H1 (cell line): ENCODE data around the gene OSTN. TPM values are rescaled to one million over a fixed set of nuclear protein-coding genes. Genes with fewer than 3 reads are reported as not detected.

Experiments
- CTCF ChIA-PET: fragments of 300-600 bp; sonication (Branson Sonifier 250); formaldehyde crosslinking; loops from one replicate; lab custom pipeline; 2021; ENCODE audit not compliant: partially characterized antibody; lab: Charles Lee
- POLR2A ChIA-PET: fragments of 300-600 bp; sonication (Branson Sonifier 250); formaldehyde crosslinking; loops from one replicate; lab custom pipeline; 2021; ENCODE audit warnings: inconsistent platforms; ENCODE audit not compliant: partially characterized antibody; lab: Charles Lee
- DNase-seq, 2 experiments: peaks; one replicate each; pipeline versions ENCODE4 v3.0.0 to v3.0.0-alpha.2; 2010 to 2022; ENCODE audit warnings: low spot score in 2 of 2, low read depth in 1 of 2, mixed read lengths in 1 of 2
- FAIRE-seq: peaks from 2 replicates; lab custom pipeline; 2011; peaks lifted over from hg19 to GRCh38; lab: Jason Lieb, UNC
- H2AFZ ChIP-seq: 2 replicates; pipeline ENCODE4 v1.8.1; 2012; ENCODE audit warnings: low read length, inconsistent platforms
- H2AK5ac ChIP-seq: 2 replicates; pipeline ENCODE4 v1.6.1; 2013; ENCODE audit warnings: low read depth, low read length
- H2BK120ac ChIP-seq: replicated peaks from 2 replicates; pipeline ENCODE3; 2013; ENCODE audit warnings: low read depth, low read length, inconsistent platforms
- H2BK12ac ChIP-seq: 2 replicates; pipeline ENCODE4 v1.6.1; 2013; ENCODE audit warnings: low read depth, low read length
- H2BK15ac ChIP-seq: 2 replicates; pipeline ENCODE4 v1.6.1; 2013; ENCODE audit warnings: low read length
- H2BK20ac ChIP-seq: 2 replicates; pipeline ENCODE4 v1.6.1; 2013; ENCODE audit warnings: low read length
- H2BK5ac ChIP-seq: 2 replicates; pipeline ENCODE4 v1.6.1; 2013; ENCODE audit warnings: low read depth, low read length
- H3K14ac ChIP-seq: 2 replicates; pipeline ENCODE4 v1.6.1; 2013; ENCODE audit warnings: inconsistent platforms; ENCODE audit not compliant: insufficient read length
- H3K18ac ChIP-seq: 2 replicates; pipeline ENCODE4 v1.6.1; 2013; ENCODE audit warnings: low read length; ENCODE audit errors: extremely low read depth
- H3K23ac ChIP-seq: 2 replicates; pipeline ENCODE4 v1.6.1; 2013; ENCODE audit warnings: inconsistent platforms; ENCODE audit not compliant: insufficient read length
- H3K23me2 ChIP-seq: 2 replicates; pipeline ENCODE4 v1.6.1; 2013; ENCODE audit warnings: low read depth, low read length
- H3K27ac ChIP-seq: 2 replicates; pipeline ENCODE4 v1.6.1; 2011; ENCODE audit warnings: low read depth, low read length, inconsistent platforms
- H3K27me3 ChIP-seq, 4 experiments: replicated peaks in 1 of 4; 1 replicate in 1 of 4; 2 replicates in 3 of 4; pipeline versions ENCODE4 v1.6.1 to v1.8.1; 2011 to 2013; ENCODE audit warnings: low read length in 3 of 4, mild to moderate bottlenecking in 3 of 4, inconsistent platforms in 2 of 4, mixed read lengths in 2 of 4, moderate library complexity in 1 of 4; ENCODE audit not compliant: control insufficient read depth in 3 of 4, insufficient read depth in 3 of 4; ENCODE audit errors: extremely low read depth in 1 of 4
- H3K36me3 ChIP-seq, 4 experiments: 2 replicates each; pipeline versions ENCODE4 v1.6.1 to v1.8.1; 2011 to 2013; ENCODE audit warnings: mild to moderate bottlenecking in 4 of 4, low read length in 3 of 4, moderate library complexity in 2 of 4, control low read depth in 1 of 4, inconsistent platforms in 1 of 4; ENCODE audit not compliant: insufficient read depth in 4 of 4, control insufficient read depth in 2 of 4
- H3K4ac ChIP-seq: replicated peaks from 2 replicates; pipeline ENCODE3; 2013; ENCODE audit warnings: low read length, low read depth, mixed read lengths, inconsistent platforms; ENCODE audit not compliant: insufficient read length
- H3K4me1 ChIP-seq, 4 experiments: replicated peaks in 1 of 4; 1 replicate in 1 of 4; 2 replicates in 3 of 4; pipeline versions ENCODE4 v1.6.1 to v1.8.1; 2011 to 2013; ENCODE audit warnings: low read length in 3 of 4, inconsistent platforms in 2 of 4, mixed read lengths in 1 of 4; ENCODE audit not compliant: insufficient read depth in 4 of 4, control insufficient read depth in 3 of 4
- H3K4me2 ChIP-seq, 2 experiments: 2 replicates each; pipeline versions ENCODE4 v1.6.1 to v1.8.1; 2011 to 2013; ENCODE audit warnings: low read depth in 2 of 2, low read length in 2 of 2, control low read depth in 1 of 2, inconsistent platforms in 1 of 2, mild to moderate bottlenecking in 1 of 2; ENCODE audit not compliant: insufficient read depth in 1 of 2
- H3K4me3 ChIP-seq, 4 experiments: fragments of 200-600, 300-600 bp in 1 of 4; sonication (generic), shearing (Covaris generic), sonication (Bioruptor Twin) in 1 of 4; 2 replicates each; pipeline versions ENCODE4 v1.5.1 to v1.8.1; 2011 to 2016; ENCODE audit warnings: low read length in 4 of 4, low read depth in 3 of 4, control low read depth in 2 of 4, inconsistent platforms in 2 of 4, mild to moderate bottlenecking in 2 of 4, mixed read lengths in 1 of 4, moderate library complexity in 1 of 4; ENCODE audit not compliant: insufficient read depth in 2 of 4; ENCODE audit errors: extremely low read depth in 1 of 4
- H3K56ac ChIP-seq: replicated peaks from 2 replicates; pipeline ENCODE3; 2013; ENCODE audit warnings: low read depth, mild to moderate bottlenecking, mixed read lengths, low read length, inconsistent platforms; ENCODE audit not compliant: insufficient read length
- H3K79me1 ChIP-seq: 2 replicates; pipeline ENCODE4 v1.6.1; 2013; ENCODE audit warnings: low read depth, low read length, control low read depth
- H3K79me2 ChIP-seq, 2 experiments: 2 replicates each; pipeline versions ENCODE4 v1.6.1 to v1.8.1; 2012 to 2013; ENCODE audit warnings: low read length in 2 of 2, mild to moderate bottlenecking in 2 of 2, inconsistent platforms in 1 of 2; ENCODE audit not compliant: insufficient read depth in 2 of 2, control insufficient read depth in 1 of 2
- H3K9ac ChIP-seq, 4 experiments: replicated peaks in 1 of 4; 1 replicate in 1 of 4; 2 replicates in 3 of 4; pipeline versions ENCODE4 v1.6.1 to v1.8.1; 2011 to 2013; ENCODE audit warnings: low read depth in 3 of 4, low read length in 3 of 4, control low read depth in 2 of 4, mild to moderate bottlenecking in 2 of 4, moderate library complexity in 2 of 4, inconsistent platforms in 1 of 4; ENCODE audit errors: extremely low read depth in 1 of 4
- H3K9me3 ChIP-seq, 2 experiments: 2 replicates each; pipeline versions ENCODE4 v1.6.1 to v1.8.1; 2012 to 2013; ENCODE audit warnings: mild to moderate bottlenecking in 2 of 2, moderate library complexity in 2 of 2, control low read depth in 1 of 2, inconsistent platforms in 1 of 2, low read depth in 1 of 2, low read length in 1 of 2, mixed read lengths in 1 of 2; ENCODE audit not compliant: insufficient read depth in 2 of 2
- H4K20me1 ChIP-seq, 2 experiments: replicated peaks in 1 of 2; 2 replicates each; pipeline versions ENCODE3 to v1.8.1; 2011 to 2013; ENCODE audit warnings: inconsistent platforms in 2 of 2, low read length in 2 of 2, mild to moderate bottlenecking in 1 of 2; ENCODE audit not compliant: insufficient read depth in 2 of 2, control insufficient read depth in 1 of 2
- H4K5ac ChIP-seq: 2 replicates; pipeline ENCODE4 v1.6.1; 2013; ENCODE audit warnings: low read length, low read depth, mixed read lengths, inconsistent platforms; ENCODE audit not compliant: insufficient read length
- H4K8ac ChIP-seq: 2 replicates; pipeline ENCODE4 v1.8.0; 2013; ENCODE audit warnings: mild to moderate bottlenecking, moderate library complexity, low read length, inconsistent platforms; ENCODE audit not compliant: insufficient read depth; ENCODE audit errors: extremely low read depth
- H4K91ac ChIP-seq: replicated peaks from 2 replicates; pipeline ENCODE3; 2013; ENCODE audit warnings: low read length, mixed read lengths, inconsistent platforms; ENCODE audit not compliant: insufficient read length
- CBX5 ChIP-seq: fragments of 300-800, 300-1000 bp; sonication (generic); IDR thresholded peaks from 2 replicates; pipeline ENCODE4 v1.7.1; 2016; ENCODE audit warnings: antibody characterized with exemption, low read length, low read depth
- CEBPB ChIP-seq: IDR thresholded peaks from 2 replicates; pipeline ENCODE4 v1.6.1; 2012; ENCODE audit warnings: low read depth, low read length
- CTCF ChIP-seq, 3 experiments: IDR thresholded peaks; 1 replicate in 2 of 3; 2 replicates in 1 of 3; pipeline versions ENCODE4 v1.5.1 to v1.6.1; 2011; ENCODE audit warnings: low read length in 3 of 3, mild to moderate bottlenecking in 3 of 3, inconsistent platforms in 2 of 3, low read depth in 1 of 3, moderate library complexity in 1 of 3; ENCODE audit not compliant: insufficient read depth in 1 of 3; ENCODE audit errors: control extremely low read depth in 1 of 3
- GTF2F1 ChIP-seq: IDR thresholded peaks from 2 replicates; pipeline ENCODE4 v1.6.1; 2012; ENCODE audit warnings: low read depth, low read length, improper control_type of control experiment, borderline replicate concordance
- JUND ChIP-seq: IDR thresholded peaks from 2 replicates; pipeline ENCODE4 v1.6.1; 2011; ENCODE audit warnings: mild to moderate bottlenecking, improper control_type of control experiment, low read length
- NRF1 ChIP-seq: IDR thresholded peaks from 2 replicates; pipeline ENCODE4 v1.6.1; 2011; ENCODE audit warnings: mild to moderate bottlenecking, low read depth, low read length, improper control_type of control experiment
- RBBP5 ChIP-seq: IDR thresholded peaks from 2 replicates; pipeline ENCODE4 v1.7.1; 2012; ENCODE audit warnings: low read depth, mild to moderate bottlenecking, inconsistent platforms, low read length, moderate library complexity, borderline replicate concordance
- SAP30 ChIP-seq: fragments of 300-600 bp; sonication (generic); IDR thresholded peaks from 2 replicates; pipeline ENCODE4 v1.7.1; 2012; ENCODE audit warnings: low read length, moderate library complexity, mild to moderate bottlenecking, inconsistent platforms; ENCODE audit not compliant: insufficient read depth, insufficient replicate concordance
- SP4 ChIP-seq: IDR thresholded peaks from 2 replicates; pipeline ENCODE4 v1.6.1; 2012; ENCODE audit warnings: low read length, inconsistent platforms
- TEAD4 ChIP-seq: IDR thresholded peaks from 2 replicates; pipeline ENCODE4 v1.6.1; 2012; ENCODE audit warnings: low read depth, low read length, inconsistent platforms, mixed read lengths
- WGBS, 2 experiments: shearing (Covaris generic) in 1 of 2; methylation state at CpG; one replicate each; pipeline versions ENCODE4 v1.1.6 to v1.1.7; 2013 to 2015; ENCODE audit warnings: low lambda C conversion rate in 2 of 2, mixed read lengths in 2 of 2, inconsistent platforms in 1 of 2, low coverage in 1 of 2, missing lambda C conversion rate in 1 of 2; ENCODE audit not compliant: insufficient replicate concordance in 2 of 2, insufficient coverage in 1 of 2, insufficient read length in 1 of 2; ENCODE audit errors: extremely low coverage in 1 of 2, missing lambda C conversion rate in 1 of 2; 5-methylcytosine and 5-hydroxymethylcytosine counted together
- polyA plus RNA-seq, 7 experiments: library from polyadenylated mRNA; depleted of rRNA in 3 of 7; stranded (reverse) in 5 of 7; unstranded in 2 of 7; fragments of >200 nt in 5 of 7; fragments of 200-250 nt in 2 of 7; gene quantifications; 1 replicate in 5 of 7; 2 replicates in 1 of 7; 4 replicates in 1 of 7; pipeline versions ENCODE4 v1.2.1 to v1.2.3, GENCODE V29; 2011 to 2013; ENCODE audit warnings: missing spikeins in 2 of 7, mixed read lengths in 2 of 7
- total RNA-seq: library from RNA; stranded (reverse); fragmentation: NEBNext Ultra II Directional; extraction: Animal tissue kit (Norgen Biotek cat#: 25700); gene quantifications from 2 replicates; pipeline ENCODE4 v1.2.1, GENCODE V29; 2021

OSTN gene
- total and polyA plus RNA-seq, 2 of the 8 experiments (the other 6 are each of a cell fraction or from before 2014, with no cell fraction given), result not detected

GRCh38 chr3:191198480-191198879 is 561 bp upstream of the OSTN start:
- Histone ChIP-seq H3K4ac (no peak overlapping the region), H4K91ac (no peak overlapping the region), H3K79me2 (no peaks in the 10 kb centered on the region), H3K9ac (no peak overlapping the region), H4K20me1 (no peaks in the 10 kb centered on the region), H3K27me3 (no peaks in the 10 kb centered on the region), H2AK5ac (no peak overlapping the region), H2BK20ac (no peak overlapping the region), H2BK15ac (no peak overlapping the region), H2BK12ac (no peak overlapping the region), H3K9me3 (no peaks in the 10 kb centered on the region), H3K4me1 (no peaks in the 10 kb centered on the region), H3K79me1 (no peaks in the 10 kb centered on the region), H3K18ac (no peak overlapping the region), H2BK120ac (no peak overlapping the region), H3K4me3 (no peak overlapping the region), H3K14ac (no peak overlapping the region), H4K8ac (no peak overlapping the region), H3K27ac (no peak overlapping the region), H2AFZ (no peak overlapping the region), H3K4me2 (no peak overlapping the region), H3K56ac (no peak overlapping the region), H3K23me2 (no peaks in the 10 kb centered on the region), H2BK5ac (no peak overlapping the region), H3K23ac (no peak overlapping the region), H4K5ac (no peak overlapping the region), H3K36me3 (no peaks in the 10 kb centered on the region)
- CTCF ChIA-PET, result no interaction called here
- TF ChIP-seq SP4 (no peak), CBX5 (no peak), GTF2F1 (no peak), CEBPB (no peak), SAP30 (no peak), RBBP5 (no peak), JUND (no peak), CTCF (IDR thresholded peaks at IDR 0.05; ENCODE audit: control extremely low read depth in 1 of 3, insufficient read depth in 1 of 3, low read depth in 1 of 3, low read length in 3 of 3) (no peak), NRF1 (no peak), TEAD4 (no peak)
- 82% methylated on average over 5 of the region's 5 CpGs; no CpG with 5 or more reads in 1 of the 2 experiments for WGBS, 2 experiments
- POLR2A ChIA-PET, result no interaction called here
- DNase-seq, result no peak
- FAIRE-seq, result no peak
